Stimulated activated naive B cell treated with anti-CD40 and anti-IgM and Interleukin-4, amounts not matched to agents 10 μg/mL and 1 μg/mL and 100 μg/mL, for 72 hours (primary cell): ENCODE data around the gene PCDHGA9.
"Not testable (repeated sequence)": the region's sequence is repeated elsewhere in the genome, so short reads cannot be mapped to it uniquely, and the experiment has no call there.

Experiments
- ATAC-seq, 2 donors: fragments of 150-1000 bp; cut with Tn5 transposase; replicated peaks; 2 replicates each; pipeline ENCODE4 v1.10.0; 2021; ENCODE audit warnings: moderate library complexity in 1 of 2
- DNase-seq: peaks from one replicate; pipeline ENCODE4 v3.0.0; 2021
- H3K27ac Mint-ChIP-seq: one replicate; pipeline ENCODE4 v1.8.0; 2022; ENCODE audit warnings: mild to moderate bottlenecking, mixed read lengths
- H3K27me3 Mint-ChIP-seq, 2 donors: one replicate each; pipeline ENCODE4 v1.8.0; 2022; ENCODE audit warnings: mixed read lengths in 2 of 2
- H3K36me3 Mint-ChIP-seq, 2 donors: one replicate each; pipeline ENCODE4 v1.8.0; 2022; ENCODE audit warnings: mixed read lengths in 2 of 2, mild to moderate bottlenecking in 1 of 2
- H3K4me1 Mint-ChIP-seq, 2 donors: one replicate each; pipeline ENCODE4 v1.8.0; 2022; ENCODE audit warnings: mixed read lengths in 2 of 2, mild to moderate bottlenecking in 1 of 2
- H3K4me3 Mint-ChIP-seq, 2 donors: one replicate each; pipeline ENCODE4 v1.8.0; 2022; ENCODE audit warnings: mild to moderate bottlenecking in 2 of 2, mixed read lengths in 2 of 2, moderate library complexity in 1 of 2
- H3K9me3 Mint-ChIP-seq, 2 donors: one replicate each; pipeline ENCODE4 v1.8.0; 2022; ENCODE audit warnings: mixed read lengths in 2 of 2, mild to moderate bottlenecking in 1 of 2

Gene PCDHGA9

DNA sequence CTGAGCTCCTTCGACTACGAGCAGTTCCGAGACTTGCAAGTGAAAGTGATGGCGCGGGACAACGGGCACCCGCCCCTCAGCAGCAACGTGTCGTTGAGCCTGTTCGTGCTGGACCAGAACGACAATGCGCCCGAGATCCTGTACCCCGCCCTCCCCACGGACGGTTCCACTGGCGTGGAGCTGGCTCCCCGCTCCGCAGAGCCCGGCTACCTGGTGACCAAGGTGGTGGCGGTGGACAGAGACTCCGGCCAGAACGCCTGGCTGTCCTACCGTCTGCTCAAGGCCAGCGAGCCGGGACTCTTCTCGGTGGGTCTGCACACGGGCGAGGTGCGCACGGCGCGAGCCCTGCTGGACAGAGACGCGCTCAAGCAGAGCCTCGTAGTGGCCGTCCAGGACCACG lies 29.7 kb downstream of the PCDHGA9 start:
- Mint-ChIP-seq H3K27me3 (peaks cover 48 to 71% of the 10 kb centered on the region in 2 donors), H3K9me3 (peaks cover 20 to 24% of the 10 kb centered on the region in 2 donors), H3K4me1 (peaks cover 14 to 22% of the 10 kb centered on the region in 2 donors), H3K4me3 (peak overlapping the region in 1 of 2 donors; percentile 82), H3K36me3 (peaks cover 9 to 32% of the 10 kb centered on the region in 2 donors), H3K27ac (peak overlapping the region; percentile 81)
- not testable (repeated sequence) for ATAC-seq, DNase-seq

- Mint-ChIP-seq H3K4me1 (peaks cover 14 to 22% of the 10 kb centered on the region in 2 donors), H3K36me3 (peaks cover 9 to 30% of the 10 kb centered on the region in 2 donors), H3K9me3 (peaks cover 20 to 24% of the 10 kb centered on the region in 2 donors), H3K4me3 (peak overlapping the region in 1 of 2 donors; percentile 25), H3K27me3 (peaks cover 48 to 67% of the 10 kb centered on the region in 2 donors)
- H3K27ac Mint-ChIP-seq, ATAC-seq, DNase-seq: not testable (repeated sequence)
These were observed 30.1 kb downstream of the PCDHGA9 start for GRCh38 chr5:141432726-141433125.

DNA sequence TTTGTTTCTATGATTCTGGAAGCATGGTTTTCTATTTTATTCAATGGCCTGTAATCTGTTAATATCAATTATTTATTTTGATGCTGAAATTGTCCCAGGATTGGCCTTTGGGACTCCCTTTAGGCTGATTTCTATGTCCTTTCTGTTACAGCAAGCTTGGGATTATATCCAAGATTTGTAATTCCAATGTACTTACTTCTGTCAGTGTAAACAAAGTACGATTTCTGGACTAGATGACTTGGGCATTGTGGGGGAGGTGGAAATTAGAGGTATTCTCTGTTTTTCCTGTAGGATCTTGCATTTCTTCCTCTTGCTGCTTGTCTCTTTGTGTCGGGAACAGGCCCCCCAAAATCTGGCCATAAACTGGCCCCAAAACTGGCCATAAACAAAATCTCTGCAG lies 31.4 kb downstream of the PCDHGA9 start:
- DNase-seq (no peak), ATAC-seq (no peak)
- peaks cover 14 to 22% of the 10 kb centered on the region in 2 donors for H3K4me1 Mint-ChIP-seq
- no peak overlapping the region for H3K27ac Mint-ChIP-seq
- peaks cover 41 to 59% of the 10 kb centered on the region in 2 donors for H3K27me3 Mint-ChIP-seq
- peaks cover 16 to 20% of the 10 kb centered on the region in 2 donors for H3K9me3 Mint-ChIP-seq
- H3K4me3 Mint-ChIP-seq = no peak overlapping the region
- H3K36me3 Mint-ChIP-seq = peaks cover 9 to 23% of the 10 kb centered on the region in 2 donors

GRCh38 chr5:141437221-141437620 lies 34.6 kb downstream of the PCDHGA9 start:
- no peak overlapping the region for H3K27ac Mint-ChIP-seq
- H3K27me3 Mint-ChIP-seq = peaks cover 23 to 50% of the 10 kb centered on the region in 2 donors
- H3K36me3 Mint-ChIP-seq = peaks cover 9 to 10% of the 10 kb centered on the region in 2 donors
- peaks cover 10 to 15% of the 10 kb centered on the region in 2 donors for H3K9me3 Mint-ChIP-seq
- H3K4me3 Mint-ChIP-seq = no peak overlapping the region
- ATAC-seq (no peak), DNase-seq (no peak)
- peaks cover under 1 to 2% of the 10 kb centered on the region in 2 donors for H3K4me1 Mint-ChIP-seq

- Mint-ChIP-seq H3K36me3 (peaks cover 2 to 3% of the 10 kb centered on the region in 2 donors), H3K4me3 (no peak overlapping the region), H3K27ac (no peak overlapping the region), H3K4me1 (no peaks in the 10 kb centered on the region), H3K9me3 (peaks cover 4 to 8% of the 10 kb centered on the region in 2 donors), H3K27me3 (peaks cover 8 to 38% of the 10 kb centered on the region in 2 donors)
- DNase-seq (no peak), ATAC-seq (no peak)
These were observed 37.0 kb downstream of the PCDHGA9 start for GRCh38 chr5:141439411-141440141.

DNA sequence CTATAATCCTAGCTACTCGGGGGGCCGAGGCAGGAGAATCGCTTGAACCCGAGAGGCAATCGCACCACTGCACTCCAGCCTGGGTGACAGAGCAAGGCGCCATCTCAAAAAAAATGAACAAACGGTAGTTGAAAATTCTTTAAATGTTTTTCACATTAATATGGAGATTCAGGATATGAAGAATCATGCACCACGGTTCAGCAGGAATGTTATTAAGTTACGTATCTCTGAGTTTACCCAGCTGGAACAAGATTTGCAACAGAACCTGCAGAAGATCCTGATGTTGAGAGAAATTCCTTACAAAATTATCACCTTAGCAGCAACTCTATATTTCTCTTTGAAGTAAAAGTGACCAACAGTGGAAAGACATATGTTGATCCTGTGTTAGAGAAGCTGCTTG lies 37.8 kb downstream of the PCDHGA9 start:
- H3K9me3 Mint-ChIP-seq = peaks cover 4% of the 10 kb centered on the region in 2 donors
- H3K4me3 Mint-ChIP-seq = no peak overlapping the region
- no peak for DNase-seq
- no peak overlapping the region for H3K27ac Mint-ChIP-seq
- peaks cover 5 to 34% of the 10 kb centered on the region in 2 donors for H3K27me3 Mint-ChIP-seq
- no peaks in the 10 kb centered on the region for H3K4me1 Mint-ChIP-seq
- ATAC-seq = no peak
- peaks cover 2 to 3% of the 10 kb centered on the region in 2 donors for H3K36me3 Mint-ChIP-seq

DNA sequence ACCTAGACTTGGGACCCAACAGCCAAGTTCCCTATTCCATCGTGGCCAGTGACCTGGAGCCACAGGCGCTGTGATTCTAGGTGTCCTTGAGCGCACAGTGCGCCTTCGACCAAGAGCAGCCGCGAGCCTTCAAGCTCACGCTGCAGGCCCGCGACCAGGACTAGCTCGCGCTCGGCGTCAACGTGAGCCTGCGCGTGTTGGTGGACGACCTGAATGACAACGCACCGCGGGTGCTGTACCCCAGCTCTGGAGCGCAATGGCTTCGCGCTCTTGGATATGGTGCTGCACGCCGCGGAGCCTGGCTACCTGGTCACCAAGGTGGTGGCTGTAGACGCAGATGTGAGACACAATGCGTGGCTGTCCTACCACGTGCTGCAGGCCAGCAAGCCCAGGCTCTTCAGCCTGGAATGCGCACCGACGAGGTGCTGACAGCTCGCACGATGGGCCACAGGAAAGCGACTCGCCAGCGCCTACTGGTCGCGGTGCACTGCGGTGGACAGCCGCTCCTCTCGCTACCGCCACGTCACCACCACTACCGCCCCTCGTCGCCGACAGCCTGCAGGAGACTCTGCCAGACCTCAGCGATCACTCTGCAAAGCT lies 39.1 kb downstream of the PCDHGA9 start:
- Mint-ChIP-seq H3K9me3 (peaks cover 4% of the 10 kb centered on the region in 2 donors), H3K4me3 (no peak overlapping the region), H3K4me1 (no peaks in the 10 kb centered on the region), H3K27ac (no peak overlapping the region), H3K27me3 (peaks cover 13 to 39% of the 10 kb centered on the region in 2 donors), H3K36me3 (peaks cover 2 to 3% of the 10 kb centered on the region in 2 donors)
- ATAC-seq (no peak), DNase-seq (no peak)
